HG03135 (cell line): Measurements from ENCODE around the gene CRISPLD2.

Experiments used
- ATAC-seq: cut with Tn5 transposase; IDR thresholded peaks from one replicate; pipeline ENCODE4 v1.9.1; 2021; ENCODE audit warnings: mild to moderate bottlenecking, moderate library complexity; ENCODE audit not compliant: unreplicated experiment

Gene CRISPLD2

GRCh38 chr16:84947996-84948850 lies 128.4 kb downstream of the CRISPLD2 start:
- ATAC-seq: no peak

DNA sequence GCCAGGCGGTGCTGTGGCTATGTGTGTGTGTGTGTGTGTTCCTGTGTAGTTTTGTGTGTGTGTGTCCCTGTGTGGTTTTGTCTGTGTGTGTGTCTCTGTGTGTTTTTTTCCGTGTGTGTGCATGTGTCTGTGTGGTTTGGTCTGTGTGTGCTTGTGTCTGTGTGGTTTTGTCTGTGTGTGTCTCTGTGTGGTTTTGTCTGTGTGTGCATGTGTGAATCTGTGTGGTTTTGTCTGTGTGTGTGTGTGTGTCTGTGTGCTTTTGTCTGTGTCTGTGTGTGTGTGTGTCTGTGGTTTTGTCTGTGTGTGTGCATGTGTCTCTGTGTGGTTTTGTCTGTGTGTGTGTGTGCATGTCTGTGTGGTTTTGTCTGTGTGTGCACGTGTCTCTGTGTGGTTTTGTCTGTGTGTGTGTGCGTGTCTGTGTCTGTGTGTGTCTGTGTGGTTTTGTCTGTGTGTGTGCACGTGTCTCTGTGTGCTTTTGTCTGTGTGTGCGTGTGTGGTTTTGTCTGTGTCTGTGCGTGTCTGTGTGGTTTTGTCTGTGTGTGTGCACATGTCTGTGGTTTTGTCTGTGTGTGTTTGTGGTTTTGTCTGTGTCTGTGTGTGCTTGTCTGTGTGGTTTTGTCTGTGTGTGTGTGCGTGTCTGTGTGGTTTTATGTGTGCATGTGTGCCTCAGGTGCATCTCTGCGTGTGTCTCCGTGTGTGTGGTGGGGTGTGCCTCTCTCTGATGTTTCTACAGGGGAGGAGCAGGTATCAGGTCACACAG lies 129.2 kb downstream of the CRISPLD2 start:
- no peak for ATAC-seq

DNA sequence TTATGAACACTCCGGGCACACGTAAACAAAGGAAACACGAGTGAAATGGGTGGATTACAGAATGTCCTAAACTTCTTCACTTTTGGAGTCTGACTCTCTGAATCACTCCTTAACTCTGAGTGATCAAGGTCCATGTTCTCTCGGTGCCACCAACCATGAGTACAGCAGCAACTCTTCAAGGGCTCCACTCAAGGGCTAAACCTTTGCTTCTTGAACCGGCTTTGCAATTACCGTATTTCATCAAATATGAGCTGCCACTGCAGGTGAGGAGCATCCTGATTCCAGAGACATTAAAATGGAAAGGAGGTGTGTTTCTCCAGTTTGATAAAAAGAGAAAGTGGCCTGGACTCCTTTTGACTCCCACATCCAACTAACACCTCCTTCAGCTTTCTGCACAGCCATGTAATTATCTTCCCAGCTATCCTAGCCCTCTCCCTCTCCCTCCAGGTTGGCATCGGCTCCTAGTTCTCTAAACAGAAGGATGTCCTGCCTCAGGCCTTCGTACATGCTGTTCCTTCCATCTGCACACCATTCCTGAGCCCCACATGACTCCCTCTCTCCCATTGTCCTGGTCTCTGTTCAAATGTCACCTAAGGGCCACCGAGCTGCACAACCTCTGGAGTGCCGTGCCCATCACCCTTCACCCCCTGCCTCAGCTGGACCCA lies 130.1 kb downstream of the CRISPLD2 start:
- ATAC-seq: no peak

GRCh38 chr16:84950906-84951305 lies 131.1 kb downstream of the CRISPLD2 start:
- ATAC-seq: no peak

- ATAC-seq: no peak
Measured at GRCh38 chr16:84952335-84953189, 132.8 kb downstream of the CRISPLD2 start.

- ATAC-seq: no peak
Measured at GRCh38 chr16:84953190-84953746, 133.5 kb downstream of the CRISPLD2 start.

GRCh38 chr16:84955427-84955826 lies 135.6 kb downstream of the CRISPLD2 start:
- ATAC-seq: no peak

- no peak for ATAC-seq
Measured at GRCh38 chr16:84957192-84957591, 137.4 kb downstream of the CRISPLD2 start.

GRCh38 chr16:84957792-84958191 lies 138.0 kb downstream of the CRISPLD2 start:
- no peak for ATAC-seq
